ENCODE measurements around the gene PNPLA7. TPM values are rescaled to one million over a fixed set of nuclear protein-coding genes. Genes with fewer than 3 reads are reported as not detected.

Gene PNPLA7
- total RNA-seq, 4 donors from 2014 or later: 12.2 to 97.0 (median 33.3) TPM

DNA sequence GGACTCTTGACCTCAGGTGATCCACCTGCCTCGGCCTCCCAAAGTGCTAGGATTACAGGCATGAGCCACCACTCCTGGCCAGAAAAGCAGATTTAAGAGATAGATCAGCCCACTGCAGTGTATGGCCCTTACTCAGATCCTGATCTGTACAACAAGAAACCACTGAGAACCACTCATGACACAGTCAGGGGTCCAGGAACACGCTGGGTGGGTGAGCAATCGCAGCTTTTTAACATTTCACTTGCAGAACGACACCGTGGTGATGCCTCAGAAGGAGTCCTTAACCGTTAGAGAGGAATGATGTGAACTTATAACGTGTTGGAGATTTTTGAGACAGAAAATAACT lies 45.8 kb downstream of the PNPLA7 start:
- H3K27ac ChIP-seq: no peak overlapping the region
- no peak overlapping the region for H3K4me3 ChIP-seq
- H3K27me3 ChIP-seq: no peaks in the 10 kb centered on the region
- H3K36me3 ChIP-seq: peaks cover 30% of the 10 kb centered on the region
- TF ChIP-seq POLR2AphosphoS5 (IDR thresholded peaks at IDR 0.05): no peak
- no peak for TF ChIP-seq POLR2A (IDR thresholded peaks at IDR 0.05)
- TF ChIP-seq EP300 (IDR thresholded peaks at IDR 0.05): no peak
- no peak for TF ChIP-seq CTCF (IDR thresholded peaks at IDR 0.05)
- H3K4me1 ChIP-seq: no peaks in the 10 kb centered on the region
- no peaks in the 10 kb centered on the region for H3K9me3 ChIP-seq
- 91% methylated on average over 7 of the region's 7 CpGs for WGBS
- DNase-seq (ENCODE audit: low spot score in 2 of 2): no peak

DNA sequence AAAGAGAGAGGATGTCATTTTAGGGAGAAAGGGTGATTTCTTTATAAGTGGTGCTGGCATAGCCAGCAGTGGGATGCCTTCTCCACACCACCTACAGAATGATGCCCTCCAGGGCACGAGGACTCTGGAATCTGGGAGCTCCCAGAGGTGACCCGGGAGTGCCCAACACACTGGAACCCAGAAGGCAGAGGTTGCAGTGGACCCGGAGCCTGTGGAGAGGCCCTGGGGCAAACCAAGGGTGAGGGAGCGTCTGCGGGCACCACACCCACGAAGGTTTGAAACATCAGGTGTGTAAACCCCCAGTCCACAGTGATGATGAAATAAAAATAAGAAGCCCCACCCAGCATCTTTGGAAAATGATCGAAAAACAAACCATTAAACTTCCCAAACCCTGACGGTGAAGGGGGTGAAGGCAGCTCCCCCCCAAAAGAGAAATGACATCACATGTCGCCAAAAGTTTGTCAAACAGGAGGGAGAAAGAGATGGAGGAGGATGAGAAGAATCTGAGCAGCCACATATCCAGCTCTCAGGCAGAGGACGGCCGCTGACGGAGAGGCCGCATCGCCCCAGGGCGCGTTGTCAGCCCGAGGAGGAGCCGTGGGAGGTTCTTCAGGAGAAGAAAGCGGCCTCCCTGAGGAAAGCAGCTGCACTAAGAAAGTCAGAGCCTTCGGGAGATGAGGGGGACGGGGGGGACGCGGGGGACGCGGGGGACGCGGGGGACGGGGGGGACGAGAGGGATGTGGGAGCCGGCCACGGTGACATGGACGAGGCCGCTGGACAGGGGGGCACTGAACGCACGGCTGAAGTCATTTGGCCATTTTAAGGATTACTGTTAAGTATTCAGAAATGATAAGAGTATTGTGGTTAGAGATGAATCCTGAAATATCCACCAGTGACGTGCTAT lies 47.9 kb downstream of the PNPLA7 start:
- Histone ChIP-seq H3K36me3 (peaks cover 36% of the 10 kb centered on the region), H3K27me3 (no peaks in the 10 kb centered on the region), H3K4me1 (no peaks in the 10 kb centered on the region), H3K27ac (no peak overlapping the region), H3K9me3 (no peaks in the 10 kb centered on the region), H3K4me3 (no peak overlapping the region)
- DNase-seq (ENCODE audit: low spot score in 2 of 2): no peak
- TF ChIP-seq EP300 (IDR thresholded peaks at IDR 0.05): no peak
- no peak for TF ChIP-seq POLR2A (IDR thresholded peaks at IDR 0.05)
- no peak for TF ChIP-seq CTCF (IDR thresholded peaks at IDR 0.05)
- no peak for TF ChIP-seq POLR2AphosphoS5 (IDR thresholded peaks at IDR 0.05)
- WGBS: 83% methylated on average over 34 of the region's 36 CpGs

GRCh38 chr9:137501457-137501856 lies 48.7 kb downstream of the PNPLA7 start:
- H3K36me3 ChIP-seq: peaks cover 41% of the 10 kb centered on the region
- WGBS: 87% methylated on average over 11 of the region's 12 CpGs
- TF ChIP-seq CTCF (IDR thresholded peaks at IDR 0.05) (no peak), EP300 (IDR thresholded peaks at IDR 0.05) (no peak), POLR2AphosphoS5 (IDR thresholded peaks at IDR 0.05) (no peak), POLR2A (IDR thresholded peaks at IDR 0.05) (no peak)

DNA sequence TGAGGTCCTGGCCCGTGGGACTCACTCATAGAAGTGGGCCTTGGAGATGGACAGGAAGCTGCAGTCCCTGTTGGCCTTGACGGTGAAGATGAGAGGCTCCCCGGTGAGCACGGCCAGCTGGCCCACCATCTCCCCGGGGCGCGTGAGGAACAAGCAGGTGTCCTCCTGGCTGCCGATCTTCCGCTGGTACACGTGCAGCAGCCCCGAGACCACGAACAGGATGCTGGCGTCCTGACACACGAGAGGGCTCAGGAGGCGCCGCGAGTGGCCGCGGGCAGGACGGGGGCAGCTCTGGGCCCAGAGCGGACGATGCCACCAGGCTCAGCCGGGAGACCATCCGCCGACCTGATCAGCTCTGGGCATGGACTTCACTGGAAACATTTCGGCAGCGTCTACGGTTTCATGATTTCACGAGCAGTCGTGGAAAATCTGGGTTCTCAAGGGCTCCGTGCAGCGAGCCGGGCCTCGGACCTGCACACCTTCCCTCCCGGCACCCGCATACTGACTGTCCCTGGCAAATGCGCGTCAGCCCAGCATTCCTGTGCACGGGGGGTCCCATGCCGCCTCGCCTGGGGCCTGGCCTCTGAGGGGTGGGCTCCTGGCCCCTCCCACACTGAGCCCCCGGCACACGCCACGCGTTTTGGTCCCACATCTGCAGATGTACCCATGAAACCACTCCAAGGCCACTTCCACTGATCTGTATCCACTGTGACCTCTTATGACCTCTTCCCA lies 49.4 kb downstream of the PNPLA7 start:
- H3K36me3 ChIP-seq: peaks cover 41% of the 10 kb centered on the region
- H3K9me3 ChIP-seq: no peaks in the 10 kb centered on the region
- WGBS: 93% methylated on average over 40 of the region's 45 CpGs
- no peaks in the 10 kb centered on the region for H3K4me1 ChIP-seq
- H3K4me3 ChIP-seq: no peak overlapping the region
- TF ChIP-seq POLR2AphosphoS5 (IDR thresholded peaks at IDR 0.05): no peak
- TF ChIP-seq CTCF (IDR thresholded peaks at IDR 0.05): no peak
- no peak for TF ChIP-seq EP300 (IDR thresholded peaks at IDR 0.05)
- no peak for TF ChIP-seq POLR2A (IDR thresholded peaks at IDR 0.05)
- no peaks in the 10 kb centered on the region for H3K27me3 ChIP-seq
- H3K27ac ChIP-seq: no peak overlapping the region
- no peak for DNase-seq (ENCODE audit: low spot score in 2 of 2)

More at GRCh38 chr9:137501457-137501856, 48.7 kb downstream of the PNPLA7 start:
- no peaks in the 10 kb centered on the region for H3K9me3 ChIP-seq
- H3K4me1 ChIP-seq: no peaks in the 10 kb centered on the region
- H3K27me3 ChIP-seq: no peaks in the 10 kb centered on the region
- no peak for DNase-seq (ENCODE audit: low spot score in 2 of 2)
- no peak overlapping the region for H3K27ac ChIP-seq
- H3K4me3 ChIP-seq: no peak overlapping the region

Measured in suprapubic skin (tissue), 4 donors.